K562 (cell line): ENCODE results near the gene SERPINA6. TPM values are rescaled to one million over a fixed set of nuclear protein-coding genes. Genes with fewer than 3 reads are reported as not detected.
"Not testable (repeated sequence)": the region's sequence is repeated elsewhere in the genome, so short reads cannot be mapped to it uniquely, and the experiment has no call there.

Source experiments
- ATAC-seq: fragments of 200-7000 bp; cut with Tn5 transposase; 3 replicates; pipeline ENCODE4 v1.9.1; 2020; ENCODE audit warnings: moderate library complexity
- BruUV-seq: library from RNA; stranded (reverse); fragments of 400-500 nt; replicated peaks from 2 replicates; lab custom pipeline; 2021; lab: Mats Ljungman, UMichigan
- CTCF ChIA-PET: fragments of 300-600 bp; formaldehyde crosslinking; extraction: SDS; loops from one replicate; lab custom pipeline; 2021; ENCODE audit warnings: low intra/inter-chr PET ratio; lab: Yijun Ruan, JAX
- POLR2A ChIA-PET: fragments of 300-600, 350-650 bp; sonication (Branson Sonifier 250); formaldehyde crosslinking; extraction: SDS; loops from one replicate; lab custom pipeline; 2021; ENCODE audit warnings: antibody characterized with exemption, inconsistent platforms; lab: Yijun Ruan, JAX
- DNase-seq, 4 experiments: peaks; one replicate each; pipeline versions ENCODE4 v3.0.0 to v3.0.0-alpha.2; 2011 to 2018; ENCODE audit warnings: low spot score in 3 of 4, mixed read lengths in 3 of 4; ENCODE audit errors: extremely low read depth in 1 of 4
- FAIRE-seq: peaks from 2 replicates; lab custom pipeline; 2011; peaks lifted over from hg19 to GRCh38; lab: Jason Lieb, UNC
- H2AFZ ChIP-seq: 2 replicates; pipeline ENCODE4 v1.6.0; 2011; ENCODE audit warnings: low read depth, low read length, control low read depth, inconsistent platforms
- H3K27ac ChIP-seq: fragments of 200-600 bp; 3 replicates; pipeline ENCODE4 v1.8.0; 2011; ENCODE audit warnings: low read depth, mild to moderate bottlenecking, control low read depth, inconsistent platforms, low read length, moderate library complexity, mixed read lengths; ENCODE audit errors: extremely low read depth
- H3K27me3 ChIP-seq, 2 experiments: fragments of 300-600 bp in 1 of 2; 2 replicates in 1 of 2; 3 replicates in 1 of 2; pipeline versions ENCODE4 v1.6.0 to v1.8.0; 2011; ENCODE audit warnings: inconsistent platforms in 2 of 2, low read length in 2 of 2, mild to moderate bottlenecking in 1 of 2, mixed read lengths in 1 of 2, moderate library complexity in 1 of 2; ENCODE audit not compliant: control insufficient read depth in 2 of 2, insufficient read depth in 2 of 2
- H3K36me3 ChIP-seq: fragments of 300-600 bp; 3 replicates; pipeline ENCODE4 v1.8.0; 2011; ENCODE audit warnings: mild to moderate bottlenecking, low read length, inconsistent platforms; ENCODE audit not compliant: control insufficient read depth, insufficient read depth
- H3K4me1 ChIP-seq, 2 experiments: fragments of 200-600 bp in 1 of 2; replicated peaks in 1 of 2; 2 replicates in 1 of 2; 3 replicates in 1 of 2; pipeline versions ENCODE4 v1.5.1 to v1.8.0; 2011; ENCODE audit warnings: inconsistent platforms in 2 of 2, low read length in 2 of 2, mild to moderate bottlenecking in 1 of 2, mixed read lengths in 1 of 2, moderate library complexity in 1 of 2; ENCODE audit not compliant: control insufficient read depth in 2 of 2, insufficient read depth in 2 of 2
- H3K4me2 ChIP-seq: 2 replicates; pipeline ENCODE4 v1.6.1; 2011; ENCODE audit warnings: low read length, control low read depth, inconsistent platforms, mixed read lengths; ENCODE audit not compliant: insufficient read depth
- H3K4me3 ChIP-seq: fragments of 200-600 bp; sonication (generic), shearing (Covaris generic); 2 replicates; pipeline ENCODE4 v1.5.1; 2016; ENCODE audit warnings: control low read depth, inconsistent platforms
- H3K79me2 ChIP-seq: fragments of 200-600 bp; 3 replicates; pipeline ENCODE4 v1.8.0; 2011; ENCODE audit warnings: low read length, inconsistent platforms; ENCODE audit not compliant: control insufficient read depth, insufficient read depth
- H3K9ac ChIP-seq, 2 experiments: 2 replicates each; pipeline versions ENCODE4 v1.6.0 to v1.6.1; 2011; ENCODE audit warnings: low read depth in 2 of 2, low read length in 2 of 2, control low read depth in 1 of 2, inconsistent platforms in 1 of 2, mild to moderate bottlenecking in 1 of 2, mixed read lengths in 1 of 2; ENCODE audit not compliant: insufficient read depth in 1 of 2
- H3K9me1 ChIP-seq: one replicate; pipeline ENCODE4 v1.6.0; 2011; ENCODE audit warnings: inconsistent platforms, mild to moderate bottlenecking, low read length, moderate library complexity; ENCODE audit not compliant: control insufficient read depth, insufficient read depth
- H3K9me3 ChIP-seq: replicated peaks from 2 replicates; pipeline ENCODE4 v1.5.1; 2011; ENCODE audit warnings: low read depth, low read length, inconsistent platforms; ENCODE audit not compliant: control insufficient read depth, insufficient read depth
- H4K20me1 ChIP-seq: replicated peaks from 2 replicates; pipeline ENCODE4 v1.6.1; 2011; ENCODE audit warnings: low read length, inconsistent platforms, mixed read lengths; ENCODE audit not compliant: control insufficient read depth, insufficient read depth
- CTBP1 ChIP-seq: fragments of 450-650 bp; IDR thresholded peaks from 2 replicates; pipeline ENCODE4 v1.6.1; 2016; ENCODE audit warnings: borderline replicate concordance
- HLTF ChIP-seq: fragments of 450-650 bp; IDR thresholded peaks from 2 replicates; pipeline ENCODE4 v1.6.1; 2016
- JUND ChIP-seq, 2 experiments: IDR thresholded peaks; 2 replicates in 1 of 2; 3 replicates in 1 of 2; pipeline ENCODE4 v1.6.1; 2011; ENCODE audit warnings: borderline replicate concordance in 2 of 2, low read depth in 2 of 2, low read length in 2 of 2, improper control_type of control experiment in 1 of 2, missing biosample characterization in 1 of 2, missing genetic modification characterization in 1 of 2, missing genetic modification reagents in 1 of 2
- KAT7 ChIP-seq: sonication (generic); formaldehyde crosslinking; IDR thresholded peaks from 2 replicates; pipeline ENCODE4 v1.8.0; 2022; ENCODE audit warnings: missing genetic modification reagents, mild to moderate bottlenecking, borderline replicate concordance
- MLX ChIP-seq, 2 experiments: fragments of 450-650 bp in 1 of 2; sonication (generic) in 1 of 2; formaldehyde crosslinking; conservative IDR thresholded peaks; 2 replicates each; pipeline versions ENCODE4 v1.4.0 to v1.8.1; 2020 to 2022; ENCODE audit warnings: mild to moderate bottlenecking in 1 of 2, missing genetic modification reagents in 1 of 2
- NCOA6 ChIP-seq: fragments of 450-650 bp; IDR thresholded peaks from 2 replicates; pipeline ENCODE4 v1.6.1; 2017; ENCODE audit warnings: mild to moderate bottlenecking
- NFIC ChIP-seq: fragments of 450-650 bp; IDR thresholded peaks from 2 replicates; pipeline ENCODE4 v1.6.1; 2017; ENCODE audit warnings: mild to moderate bottlenecking, inconsistent platforms
- PHTF2 ChIP-seq: fragments of 250-450 bp; sonication (Bioruptor Pico); IDR thresholded peaks from 2 replicates; pipeline ENCODE4 v1.5.0; 2021; ENCODE audit warnings: mild to moderate bottlenecking
- RBM25 ChIP-seq: fragments of 200-400 bp; formaldehyde crosslinking; IDR thresholded peaks from 2 replicates; pipeline ENCODE4 v1.6.1; 2018; ENCODE audit warnings: low read length, low read depth, moderate library complexity; ENCODE audit not compliant: severe bottlenecking
- TAF7 ChIP-seq: fragments of 450-650 bp; IDR thresholded peaks from 2 replicates; pipeline ENCODE4 v1.6.1; 2016; ENCODE audit warnings: missing genetic modification characterization, missing compliant biosample characterization
- ZNF12 ChIP-seq: sonication (generic); formaldehyde crosslinking; IDR thresholded peaks from 2 replicates; pipeline ENCODE4 v1.4.0; 2020; ENCODE audit warnings: mild to moderate bottlenecking, missing genetic modification reagents
- ZNF512 ChIP-seq: IDR thresholded peaks from 2 replicates; pipeline ENCODE4 v1.6.1; 2016; ENCODE audit warnings: missing genetic modification characterization, missing compliant biosample characterization
- ZNF830 ChIP-seq: fragments of 250-450 bp; sonication (Bioruptor Pico); IDR thresholded peaks from 2 replicates; pipeline ENCODE4 v1.5.0; 2021; ENCODE audit warnings: mild to moderate bottlenecking
- WGBS: fragments of 100-300 bp; shearing (Covaris generic); methylation state at CpG from one replicate; pipeline ENCODE4 v1.1.6; 2016; ENCODE audit warnings: low coverage, mixed read lengths; ENCODE audit not compliant: insufficient coverage; ENCODE audit errors: missing lambda C conversion rate; 5-methylcytosine and 5-hydroxymethylcytosine counted together
- in situ Hi-C: fragments of 300-500 bp; cut with MboI; formaldehyde crosslinking; loops from 4 replicates; pipeline ENCODE4 v1.15.0; 2018; ENCODE audit warnings: inconsistent platforms, mixed read lengths
- intact Hi-C: fragments of 100-400 bp; cut with micrococcal nuclease; formaldehyde crosslinking; loops from 2 replicates; pipeline ENCODE4 v1.14.2; 2022
- polyA plus RNA-seq, 8 experiments: library from polyadenylated mRNA; depleted of rRNA in 4 of 8; stranded (reverse) in 5 of 8; unstranded in 3 of 8; fragments of >200 nt; fragmentation: Nextera tagmentation in 2 of 8; fragmentation: Illumina TruSeq in 1 of 8; extraction: Ambion mirVana in 2 of 8; extraction: Trizol in 1 of 8; gene quantifications; 2 replicates each; pipeline versions ENCODE4 v1.2.1 to v1.2.3, GENCODE V29; 2011 to 2014; ENCODE audit warnings: inconsistent platforms in 1 of 8, missing spikeins in 1 of 8
- total RNA-seq, 7 experiments: library from RNA; depleted of rRNA in 6 of 7; stranded (reverse); fragments of >200 nt in 6 of 7; fragmentation: Illumina TruSeq in 2 of 7; extraction: Trizol in 2 of 7; gene quantifications; 2 replicates each; pipeline versions ENCODE4 v1.2.1 to v1.2.3, GENCODE V29; 2011 to 2021; ENCODE audit warnings: low replicate concordance in 1 of 7

The SERPINA6 gene
- total and polyA plus RNA-seq, 9 of the 15 experiments (the other 6 are each of a cell fraction or from before 2014, with no cell fraction given), result not detected

- BruUV-seq, CTCF ChIA-PET, H3K4me2 ChIP-seq, H2AFZ ChIP-seq, H3K4me1 ChIP-seq, ATAC-seq, H3K9me3 ChIP-seq, H3K79me2 ChIP-seq, intact Hi-C loops, H3K9me1 ChIP-seq, DNase-seq, FAIRE-seq, in situ Hi-C loops, H3K36me3 ChIP-seq, H3K4me3 ChIP-seq, H3K27ac ChIP-seq, H4K20me1 ChIP-seq, H3K9ac ChIP-seq, H3K27me3 ChIP-seq: not testable (repeated sequence)
- 4% methylated on average over 8 of the region's 11 CpGs for WGBS
- POLR2A ChIA-PET, result interaction anchor here (0.5 to 0.7 kb wide), 2 partner anchors 8 to 13 kb away, joined by 3 read pairs; no protein-coding TSS in a partner anchor
These were observed 46.1 kb downstream of the SERPINA6 start for GRCh38 chr14:94276898-94277561.

GRCh38 chr14:94269156-94269555, 54.0 kb downstream of the SERPINA6 start:
- in situ Hi-C loops, result no loop called here
- H3K9me3 ChIP-seq, result no peaks in the 10 kb centered on the region
- no peak overlapping the region for H3K4me3 ChIP-seq
- BruUV-seq, result no TSS peak
- ATAC-seq, result no peak
- no peak overlapping the region for H3K4me2 ChIP-seq
- POLR2A ChIA-PET, result interaction anchor here (0.7 kb wide), 1 partner anchor 8 kb away, joined by 3 read pairs; no protein-coding TSS in a partner anchor
- H2AFZ ChIP-seq, result no peak overlapping the region
- H3K27me3 ChIP-seq, result no peaks in the 10 kb centered on the region
- H4K20me1 ChIP-seq, result no peaks in the 10 kb centered on the region
- H3K9ac ChIP-seq, result no peak overlapping the region
- FAIRE-seq, result no peak
- no peaks in the 10 kb centered on the region for H3K9me1 ChIP-seq
- CTCF ChIA-PET, result no interaction called here
- no peaks in the 10 kb centered on the region for H3K36me3 ChIP-seq
- intact Hi-C loops, result no loop called here
- WGBS, result 0% methylated on average over 3 of the region's 10 CpGs
- H3K4me1 ChIP-seq, result no peaks in the 10 kb centered on the region
- no peak for DNase-seq
- no peaks in the 10 kb centered on the region for H3K79me2 ChIP-seq
- no peak overlapping the region for H3K27ac ChIP-seq
- TF ChIP-seq HLTF (no peak), PHTF2 (CRISPR knock-in tag) (no peak), NCOA6 (no peak), MLX (CRISPR knock-in tag; conservative IDR thresholded peaks at IDR 0.05) (no peak), TAF7 (tag) (no peak), ZNF830 (CRISPR knock-in tag) (no peak), ZNF12 (CRISPR knock-in tag) (no peak), CTBP1 (no peak), ZNF512 (tag) (no peak), KAT7 (CRISPR knock-in tag) (no peak), RBM25 (no peak), NFIC (no peak), JUND (IDR thresholded peaks at IDR 0.05; ENCODE audit: borderline replicate concordance, low read depth, low read length) (no peak), JUND (tag; IDR thresholded peaks at IDR 0.05; ENCODE audit: borderline replicate concordance, low read depth, low read length) (no peak)
